Nephron progenitor cell (in vitro differentiated cells): Measurements from ENCODE around the gene PGPEP1.

Experiments used
- DNase-seq: peaks from one replicate; pipeline ENCODE4 v3.0.0; 2021
- H3K27ac Mint-ChIP-seq: 2 replicates; pipeline ENCODE4 v1.8.0; 2021; ENCODE audit warnings: mild to moderate bottlenecking, moderate library complexity, mixed read lengths
- H3K27me3 Mint-ChIP-seq: 2 replicates; pipeline ENCODE4 v1.8.0; 2021; ENCODE audit warnings: mild to moderate bottlenecking, low read depth, mixed read lengths; ENCODE audit not compliant: poor library complexity
- H3K36me3 Mint-ChIP-seq: 2 replicates; pipeline ENCODE4 v1.8.0; 2021; ENCODE audit warnings: low read depth, mixed read lengths
- H3K4me1 Mint-ChIP-seq: 2 replicates; pipeline ENCODE4 v1.8.0; 2021; ENCODE audit warnings: mixed read lengths
- H3K4me3 Mint-ChIP-seq: 2 replicates; pipeline ENCODE4 v1.8.0; 2021; ENCODE audit warnings: mild to moderate bottlenecking, moderate library complexity, mixed read lengths
- H3K9me3 Mint-ChIP-seq: 2 replicates; pipeline ENCODE4 v1.8.0; 2021; ENCODE audit warnings: mild to moderate bottlenecking, moderate library complexity, mixed read lengths
- CTCF ChIP-seq: fragments of 200-600 bp; sonication (generic); IDR thresholded peaks from 2 replicates; pipeline ENCODE4 v1.5.0; 2021; ENCODE audit warnings: antibody characterized with exemption

Gene PGPEP1

GRCh38 chr19:18386543-18387271 lies 46.3 kb downstream of the PGPEP1 start:
- DNase-seq, result no peak
- peaks cover 52% of the 10 kb centered on the region for H3K27me3 Mint-ChIP-seq
- H3K27ac Mint-ChIP-seq, result no peak overlapping the region
- peak overlapping the region; percentile 71 for H3K4me3 Mint-ChIP-seq
- H3K4me1 Mint-ChIP-seq, result peaks cover 38% of the 10 kb centered on the region
- H3K36me3 Mint-ChIP-seq, result no peaks in the 10 kb centered on the region
- H3K9me3 Mint-ChIP-seq, result no peaks in the 10 kb centered on the region
- no peak for TF ChIP-seq CTCF

DNA sequence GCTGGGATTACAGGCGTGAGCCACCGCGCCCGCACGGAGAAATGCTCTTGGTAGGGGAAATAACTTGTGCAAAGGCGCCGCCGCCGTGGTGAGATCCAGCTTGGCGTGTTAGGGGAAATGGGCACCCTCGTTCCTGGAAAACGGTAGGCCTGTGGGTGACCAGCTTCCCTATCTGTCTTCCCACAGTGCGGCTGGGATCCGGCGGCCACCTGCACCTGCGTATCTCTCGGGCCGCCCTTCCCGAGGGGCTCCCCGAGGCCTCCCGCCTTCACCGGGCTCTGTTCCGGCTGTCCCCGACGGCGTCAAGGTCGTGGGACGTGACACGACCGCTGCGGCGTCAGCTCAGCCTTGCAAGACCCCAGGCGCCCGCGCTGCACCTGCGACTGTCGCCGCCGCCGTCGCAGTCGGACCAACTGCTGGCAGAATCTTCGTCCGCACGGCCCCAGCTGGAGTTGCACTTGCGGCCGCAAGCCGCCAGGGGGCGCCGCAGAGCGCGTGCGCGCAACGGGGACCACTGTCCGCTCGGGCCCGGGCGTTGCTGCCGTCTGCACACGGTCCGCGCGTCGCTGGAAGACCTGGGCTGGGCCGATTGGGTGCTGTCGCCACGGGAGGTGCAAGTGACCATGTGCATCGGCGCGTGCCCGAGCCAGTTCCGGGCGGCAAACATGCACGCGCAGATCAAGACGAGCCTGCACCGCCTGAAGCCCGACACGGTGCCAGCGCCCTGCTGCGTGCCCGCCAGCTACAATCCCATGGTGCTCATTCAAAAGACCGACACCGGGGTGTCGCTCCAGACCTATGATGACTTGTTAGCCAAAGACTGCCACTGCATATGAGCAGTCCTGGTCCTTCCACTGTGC lies 47.9 kb downstream of the PGPEP1 start:
- Mint-ChIP-seq H3K9me3 (no peaks in the 10 kb centered on the region), H3K27ac (no peak overlapping the region), H3K4me3 (peak overlapping the region; percentile 52), H3K36me3 (no peaks in the 10 kb centered on the region), H3K4me1 (peaks cover 26% of the 10 kb centered on the region), H3K27me3 (peaks cover 52% of the 10 kb centered on the region)
- DNase-seq, result peak; percentile 91
- peak; percentile 99 for TF ChIP-seq CTCF

DNA sequence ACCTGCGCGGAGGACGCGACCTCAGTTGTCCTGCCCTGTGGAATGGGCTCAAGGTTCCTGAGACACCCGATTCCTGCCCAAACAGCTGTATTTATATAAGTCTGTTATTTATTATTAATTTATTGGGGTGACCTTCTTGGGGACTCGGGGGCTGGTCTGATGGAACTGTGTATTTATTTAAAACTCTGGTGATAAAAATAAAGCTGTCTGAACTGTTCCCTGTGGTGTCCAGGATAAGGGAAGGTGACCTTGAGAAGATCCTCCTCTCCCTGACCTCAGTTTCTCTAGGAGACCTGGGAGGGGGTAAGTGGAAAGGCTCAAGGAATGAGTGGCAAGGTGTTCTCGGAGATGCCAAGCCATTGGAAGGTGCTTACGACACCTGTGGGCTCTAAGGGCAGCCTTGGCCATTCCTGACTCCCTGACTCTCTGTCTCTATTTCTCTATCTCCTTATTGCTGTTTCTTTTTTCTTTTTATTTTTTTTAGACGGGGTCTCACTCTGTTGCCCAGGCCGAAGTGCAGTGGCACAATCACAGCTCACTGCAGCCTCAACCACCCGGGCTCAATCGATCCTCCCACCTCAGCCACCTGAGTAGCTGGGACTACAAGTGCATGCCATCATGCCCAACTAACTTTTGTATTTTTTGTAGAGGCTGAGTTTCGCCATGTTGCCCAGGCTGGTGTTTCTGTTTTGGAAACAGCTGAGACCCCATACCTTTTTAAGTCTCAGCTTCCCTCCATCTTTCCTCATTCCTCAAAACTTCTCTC lies 48.7 kb downstream of the PGPEP1 start:
- H3K27me3 Mint-ChIP-seq, result peaks cover 52% of the 10 kb centered on the region
- no peak for DNase-seq
- no peak overlapping the region for H3K27ac Mint-ChIP-seq
- H3K4me1 Mint-ChIP-seq, result peaks cover 25% of the 10 kb centered on the region
- no peak for TF ChIP-seq CTCF
- H3K36me3 Mint-ChIP-seq, result no peaks in the 10 kb centered on the region
- no peaks in the 10 kb centered on the region for H3K9me3 Mint-ChIP-seq
- no peak overlapping the region for H3K4me3 Mint-ChIP-seq

GRCh38 chr19:18389726-18390064 lies 49.3 kb downstream of the PGPEP1 start:
- H3K27ac Mint-ChIP-seq, result no peak overlapping the region
- no peak overlapping the region for H3K4me3 Mint-ChIP-seq
- peaks cover 48% of the 10 kb centered on the region for H3K27me3 Mint-ChIP-seq
- peaks cover 20% of the 10 kb centered on the region for H3K4me1 Mint-ChIP-seq
- no peak for DNase-seq
- no peaks in the 10 kb centered on the region for H3K9me3 Mint-ChIP-seq
- H3K36me3 Mint-ChIP-seq, result no peaks in the 10 kb centered on the region
- TF ChIP-seq CTCF, result no peak

GRCh38 chr19:18390065-18390907 lies 49.9 kb downstream of the PGPEP1 start:
- Mint-ChIP-seq H3K27ac (no peak overlapping the region), H3K36me3 (no peaks in the 10 kb centered on the region), H3K9me3 (no peaks in the 10 kb centered on the region), H3K4me1 (peaks cover 16% of the 10 kb centered on the region), H3K4me3 (no peak overlapping the region), H3K27me3 (peaks cover 48% of the 10 kb centered on the region)
- TF ChIP-seq CTCF, result no peak
- no peak for DNase-seq
